ENCODE measurements around the gene CNOT6L. TPM values are rescaled to one million over a fixed set of nuclear protein-coding genes. Genes with fewer than 3 reads are reported as not detected.
A peak's percentile ranks its signal among the peaks of the same experiment; 100 is the strongest.

The CNOT6L gene
- polyA plus RNA-seq, 2 of the 4 experiments (the other 2 are of a cell fraction), result 5.8 to 8.7 TPM

- TF ChIP-seq SMC3 (IDR thresholded peaks at IDR 0.05) (no peak), NR3C1 (IDR thresholded peaks at IDR 0.05) (no peak), HOXB13 (CRISPR knock-in tag; IDR thresholded peaks at IDR 0.05; ENCODE audit: low read depth) (no peak), PHF8 (IDR thresholded peaks at IDR 0.05; ENCODE audit: borderline replicate concordance, low read depth) (no peak), BCL3 (IDR thresholded peaks at IDR 0.05) (no peak), CEBPB (IDR thresholded peaks at IDR 0.05) (no peak), JUNB (IDR thresholded peaks at IDR 0.05) (no peak), CBX8 (IDR thresholded peaks at IDR 0.05) (no peak), POLR2A (IDR thresholded peaks at IDR 0.05; ENCODE audit: low read length) (no peak), ZNF302 (CRISPR knock-in tag; IDR thresholded peaks at IDR 0.05) (no peak), FOSB (CRISPR knock-in tag; IDR thresholded peaks at IDR 0.05) (no peak), EP300 (IDR thresholded peaks at IDR 0.05) (no peak)
- TF ChIP-seq, protein P1, sequence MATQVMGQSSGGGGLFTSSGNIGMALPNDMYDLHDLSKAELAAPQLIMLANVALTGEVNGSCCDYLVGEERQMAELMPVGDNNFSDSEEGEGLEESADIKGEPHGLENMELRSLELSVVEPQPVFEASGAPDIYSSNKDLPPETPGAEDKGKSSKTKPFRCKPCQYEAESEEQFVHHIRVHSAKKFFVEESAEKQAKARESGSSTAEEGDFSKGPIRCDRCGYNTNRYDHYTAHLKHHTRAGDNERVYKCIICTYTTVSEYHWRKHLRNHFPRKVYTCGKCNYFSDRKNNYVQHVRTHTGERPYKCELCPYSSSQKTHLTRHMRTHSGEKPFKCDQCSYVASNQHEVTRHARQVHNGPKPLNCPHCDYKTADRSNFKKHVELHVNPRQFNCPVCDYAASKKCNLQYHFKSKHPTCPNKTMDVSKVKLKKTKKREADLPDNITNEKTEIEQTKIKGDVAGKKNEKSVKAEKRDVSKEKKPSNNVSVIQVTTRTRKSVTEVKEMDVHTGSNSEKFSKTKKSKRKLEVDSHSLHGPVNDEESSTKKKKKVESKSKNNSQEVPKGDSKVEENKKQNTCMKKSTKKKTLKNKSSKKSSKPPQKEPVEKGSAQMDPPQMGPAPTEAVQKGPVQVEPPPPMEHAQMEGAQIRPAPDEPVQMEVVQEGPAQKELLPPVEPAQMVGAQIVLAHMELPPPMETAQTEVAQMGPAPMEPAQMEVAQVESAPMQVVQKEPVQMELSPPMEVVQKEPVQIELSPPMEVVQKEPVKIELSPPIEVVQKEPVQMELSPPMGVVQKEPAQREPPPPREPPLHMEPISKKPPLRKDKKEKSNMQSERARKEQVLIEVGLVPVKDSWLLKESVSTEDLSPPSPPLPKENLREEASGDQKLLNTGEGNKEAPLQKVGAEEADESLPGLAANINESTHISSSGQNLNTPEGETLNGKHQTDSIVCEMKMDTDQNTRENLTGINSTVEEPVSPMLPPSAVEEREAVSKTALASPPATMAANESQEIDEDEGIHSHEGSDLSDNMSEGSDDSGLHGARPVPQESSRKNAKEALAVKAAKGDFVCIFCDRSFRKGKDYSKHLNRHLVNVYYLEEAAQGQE (IDR thresholded peaks at IDR 0.05), result no peak
- ATAC-seq, result peak in 1 of 2 experiments; percentile 3; a peak in 1 of 6 replicates
- POLR2A ChIA-PET, result interaction anchor here (0.7 to 1.2 kb wide), 3 partner anchors 34 to 46 kb away, joined by 4 to 8 read pairs (median 8); partner anchors contain the start of gene MRPL1
- 68% methylated on average over 8 of the region's 8 CpGs for WGBS (ENCODE audit: missing lambda C conversion rate)
- H3K27ac ChIP-seq, result peak overlapping the region in 1 of 2 experiments; percentile 96; a peak in 3 of 6 replicates
- no peak for FAIRE-seq
- CTCF ChIA-PET, result interaction anchor here (0.7 to 1.7 kb wide), 5 partner anchors 17 to 198 kb away, joined by 3 to 6 read pairs (median 3); partner anchors contain the start of gene MRPL1
- H3K9me3 ChIP-seq, result no peaks in the 10 kb centered on the region
- H3K4me3 ChIP-seq, result peak overlapping the region; percentile 81
- no peak for DNase-seq (ENCODE audit: low read depth in 1 of 2, low spot score in 1 of 2)
- H3K4me2 ChIP-seq, result peak overlapping the region; percentile 76
- peaks cover 16% of the 10 kb centered on the region; the same call in 2 of the 3 replicates for H3K4me1 ChIP-seq
Measured at GRCh38 chr4:77817304-77818072, 1.7 kb downstream of the CNOT6L start.

GRCh38 chr4:77816546-77816945, 2.6 kb downstream of the CNOT6L start:
- no peak overlapping the region for H3K4me2 ChIP-seq
- no peak overlapping the region for H3K4me3 ChIP-seq
- 82% methylated on average over 2 of the region's 2 CpGs for WGBS (ENCODE audit: missing lambda C conversion rate)
- TF ChIP-seq, protein P2, sequence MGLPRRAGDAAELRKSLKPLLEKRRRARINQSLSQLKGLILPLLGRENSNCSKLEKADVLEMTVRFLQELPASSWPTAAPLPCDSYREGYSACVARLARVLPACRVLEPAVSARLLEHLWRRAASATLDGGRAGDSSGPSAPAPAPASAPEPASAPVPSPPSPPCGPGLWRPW (IDR thresholded peaks at IDR 0.05), result no peak
- TF ChIP-seq ZSCAN20 (CRISPR knock-in tag; IDR thresholded peaks at IDR 0.05) (no peak), SREBF2 (IDR thresholded peaks at IDR 0.05) (no peak)
- H3K9me3 ChIP-seq, result no peaks in the 10 kb centered on the region
- DNase-seq (ENCODE audit: low read depth in 1 of 2, low spot score in 1 of 2) (no peak), ATAC-seq (no peak), FAIRE-seq (no peak)
- POLR2A ChIA-PET, result no interaction called here
- no peak overlapping the region for H3K27ac ChIP-seq
- CTCF ChIA-PET, result interaction anchor here (0.7 to 1.7 kb wide), 2 partner anchors 195 to 198 kb away, joined by 3 read pairs; no protein-coding TSS in a partner anchor
- H3K4me1 ChIP-seq, result peaks cover 16% of the 10 kb centered on the region; the same call in 2 of the 3 replicates

DNA sequence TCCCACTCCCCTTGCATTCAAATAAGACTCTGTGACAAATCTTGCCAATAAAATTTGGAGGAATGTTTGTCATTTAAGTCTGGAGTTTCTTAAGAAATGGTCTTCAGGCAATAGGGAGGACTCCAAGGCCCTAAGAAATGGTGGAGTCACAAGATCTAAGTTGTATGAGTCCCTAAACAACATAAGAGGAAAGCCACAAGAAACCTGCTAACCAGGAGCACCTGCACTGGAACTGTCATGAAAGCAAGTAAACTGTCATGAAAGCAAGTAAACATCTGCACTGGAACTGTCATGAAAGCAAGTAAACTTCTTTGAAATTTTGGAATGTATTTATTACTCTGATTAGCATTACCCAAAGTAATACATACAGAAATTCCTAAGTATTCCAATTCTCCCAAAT, 3.5 kb downstream of the CNOT6L start:
- no peak overlapping the region for H3K27ac ChIP-seq
- FAIRE-seq, result no peak
- ChIA-PET CTCF (no interaction called here), POLR2A (no interaction called here)
- H3K4me1 ChIP-seq, result peaks cover 11% of the 10 kb centered on the region; the same call in 2 of the 3 replicates
- H3K9me3 ChIP-seq, result no peaks in the 10 kb centered on the region
- no peak for ATAC-seq
- TF ChIP-seq ZNF302 (CRISPR knock-in tag; IDR thresholded peaks at IDR 0.05), result no peak
- no peak for TF ChIP-seq POLR2A (IDR thresholded peaks at IDR 0.05; ENCODE audit: low read length)
- no peak for TF ChIP-seq ZFP36 (IDR thresholded peaks at IDR 0.05; ENCODE audit: borderline replicate concordance, partially characterized antibody)
- TF ChIP-seq MAFK (IDR thresholded peaks at IDR 0.05; ENCODE audit: partially characterized antibody), result no peak
- no peak for TF ChIP-seq CEBPB (IDR thresholded peaks at IDR 0.05)
- no peak for TF ChIP-seq BCL3 (IDR thresholded peaks at IDR 0.05)
- no peak for TF ChIP-seq ZSCAN20 (CRISPR knock-in tag; IDR thresholded peaks at IDR 0.05)
- no peak for TF ChIP-seq SREBF2 (IDR thresholded peaks at IDR 0.05)
- no peak for TF ChIP-seq CBX8 (IDR thresholded peaks at IDR 0.05)
- TF ChIP-seq, protein P3, sequence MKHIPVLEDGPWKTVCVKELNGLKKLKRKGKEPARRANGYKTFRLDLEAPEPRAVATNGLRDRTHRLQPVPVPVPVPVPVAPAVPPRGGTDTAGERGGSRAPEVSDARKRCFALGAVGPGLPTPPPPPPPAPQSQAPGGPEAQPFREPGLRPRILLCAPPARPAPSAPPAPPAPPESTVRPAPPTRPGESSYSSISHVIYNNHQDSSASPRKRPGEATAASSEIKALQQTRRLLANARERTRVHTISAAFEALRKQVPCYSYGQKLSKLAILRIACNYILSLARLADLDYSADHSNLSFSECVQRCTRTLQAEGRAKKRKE (CRISPR knock-in tag; IDR thresholded peaks at IDR 0.05; ENCODE audit: low read depth), result no peak
- TF ChIP-seq JUNB (IDR thresholded peaks at IDR 0.05), result no peak
- TF ChIP-seq RCOR1 (IDR thresholded peaks at IDR 0.05; ENCODE audit: low read depth, low read length), result no peak
- no peak for TF ChIP-seq NFE2L2 (conservative IDR thresholded peaks at IDR 0.05; ENCODE audit: low read length)
- no peak for TF ChIP-seq RNF2 (IDR thresholded peaks at IDR 0.05; ENCODE audit: borderline replicate concordance, low read depth)
- no peak for TF ChIP-seq CBX2 (IDR thresholded peaks at IDR 0.05; ENCODE audit: borderline replicate concordance, low read depth)
- TF ChIP-seq SMC3 (IDR thresholded peaks at IDR 0.05), result no peak
- no peak for TF ChIP-seq KDM5A (IDR thresholded peaks at IDR 0.05)
- TF ChIP-seq PHF8 (IDR thresholded peaks at IDR 0.05; ENCODE audit: borderline replicate concordance, low read depth), result no peak
- TF ChIP-seq CHD2 (IDR thresholded peaks at IDR 0.05; ENCODE audit: low read length, partially characterized antibody), result no peak
- TF ChIP-seq, protein P2 (IDR thresholded peaks at IDR 0.05), result no peak
- no peak overlapping the region for H3K4me3 ChIP-seq
- DNase-seq (ENCODE audit: low read depth in 1 of 2, low spot score in 1 of 2), result no peak
- no peak overlapping the region for H3K4me2 ChIP-seq
